Effector memory CD4-positive, alpha-beta T cell (primary cell): ENCODE data around the gene PARP15.
"Not testable (repeated sequence)": the region's sequence is repeated elsewhere in the genome, so short reads cannot be mapped to it uniquely, and the experiment has no call there.

Experiments used
- DNase-seq, 3 donors: peaks; one replicate each; pipeline ENCODE4 v3.0.0-alpha.2; 2020
- H3K27ac ChIP-seq: 2 replicates; pipeline ENCODE4 v1.7.0; 2013; ENCODE audit warnings: mild to moderate bottlenecking, low read length, moderate library complexity; ENCODE audit not compliant: insufficient read depth, poor library complexity, severe bottlenecking
- H3K27me3 ChIP-seq: replicated peaks from 2 replicates; pipeline ENCODE4 v1.7.0; 2013; ENCODE audit warnings: mild to moderate bottlenecking, low read length; ENCODE audit not compliant: insufficient read depth, control insufficient read depth, poor library complexity, severe bottlenecking
- H3K36me3 ChIP-seq: 2 replicates; pipeline ENCODE4 v1.7.0; 2013; ENCODE audit warnings: mild to moderate bottlenecking, low read length, moderate library complexity; ENCODE audit not compliant: control insufficient read depth, insufficient read depth
- H3K4me1 ChIP-seq: 2 replicates; pipeline ENCODE4 v1.7.0; 2013; ENCODE audit warnings: low read length, mild to moderate bottlenecking; ENCODE audit not compliant: control insufficient read depth, insufficient read depth, poor library complexity, severe bottlenecking
- H3K4me3 ChIP-seq: 2 replicates; pipeline ENCODE4 v1.7.0; 2013; ENCODE audit warnings: low read length, low read depth, mild to moderate bottlenecking; ENCODE audit not compliant: insufficient read depth, poor library complexity, severe bottlenecking
- H3K9me3 ChIP-seq: 2 replicates; pipeline ENCODE4 v1.7.0; 2013; ENCODE audit warnings: mild to moderate bottlenecking, low read length, moderate library complexity; ENCODE audit not compliant: control insufficient read depth

PARP15 gene

GRCh38 chr3:122568131-122568530 is 9.3 kb upstream of the PARP15 start:
- not testable (repeated sequence) for H3K27me3 ChIP-seq, H3K27ac ChIP-seq, DNase-seq, H3K4me3 ChIP-seq, H3K9me3 ChIP-seq
- Histone ChIP-seq H3K4me1 (peaks cover 29% of the 10 kb centered on the region), H3K36me3 (peaks cover 44% of the 10 kb centered on the region)

- no peak overlapping the region for H3K27ac ChIP-seq
- H3K4me3 ChIP-seq: no peak overlapping the region
- no peak for DNase-seq
- H3K4me1 ChIP-seq: peaks cover 24% of the 10 kb centered on the region
- peaks cover 46% of the 10 kb centered on the region for H3K36me3 ChIP-seq
- no peaks in the 10 kb centered on the region for H3K9me3 ChIP-seq
- no peaks in the 10 kb centered on the region for H3K27me3 ChIP-seq
These were observed 8.7 kb upstream of the PARP15 start for GRCh38 chr3:122568755-122569154.

GRCh38 chr3:122572940-122573412 is 4.5 kb upstream of the PARP15 start:
- Histone ChIP-seq H3K27me3 (no peaks in the 10 kb centered on the region), H3K4me3 (no peak overlapping the region), H3K4me1 (peaks cover 14% of the 10 kb centered on the region), H3K36me3 (peaks cover 27% of the 10 kb centered on the region), H3K27ac (no peak overlapping the region), H3K9me3 (no peaks in the 10 kb centered on the region)
- DNase-seq: no peak

- DNase-seq: no peak
- Histone ChIP-seq H3K4me1 (peaks cover 7% of the 10 kb centered on the region), H3K27ac (no peak overlapping the region), H3K27me3 (no peaks in the 10 kb centered on the region), H3K36me3 (peaks cover 9% of the 10 kb centered on the region), H3K9me3 (no peaks in the 10 kb centered on the region), H3K4me3 (no peak overlapping the region)
These were observed 1.1 kb upstream of the PARP15 start for GRCh38 chr3:122576174-122576940.

- DNase-seq: no peak
- peak overlapping the region; percentile 69 for H3K4me3 ChIP-seq
- no peaks in the 10 kb centered on the region for H3K27me3 ChIP-seq
- peak overlapping the region; percentile 66 for H3K27ac ChIP-seq
- peaks cover 3% of the 10 kb centered on the region for H3K36me3 ChIP-seq
- peaks cover 5% of the 10 kb centered on the region for H3K4me1 ChIP-seq
- no peaks in the 10 kb centered on the region for H3K9me3 ChIP-seq
These were observed 755 bp downstream of the PARP15 start for GRCh38 chr3:122578069-122578740.

GRCh38 chr3:122580470-122580869 is 3.0 kb downstream of the PARP15 start:
- DNase-seq: no peak
- Histone ChIP-seq H3K36me3 (peaks cover 10% of the 10 kb centered on the region), H3K27ac (no peak overlapping the region), H3K4me3 (no peak overlapping the region), H3K4me1 (peaks cover 4% of the 10 kb centered on the region), H3K9me3 (no peaks in the 10 kb centered on the region), H3K27me3 (no peaks in the 10 kb centered on the region)

GRCh38 chr3:122581622-122582021 is 4.2 kb downstream of the PARP15 start:
- Histone ChIP-seq H3K36me3 (peaks cover 10% of the 10 kb centered on the region), H3K27me3 (no peaks in the 10 kb centered on the region), H3K9me3 (no peaks in the 10 kb centered on the region), H3K4me1 (peaks cover 2% of the 10 kb centered on the region), H3K4me3 (no peak overlapping the region), H3K27ac (no peak overlapping the region)
- no peak for DNase-seq

- no peak overlapping the region for H3K27ac ChIP-seq
- no peak for DNase-seq
These were observed 4.9 kb downstream of the PARP15 start for GRCh38 chr3:122582390-122582789.

GRCh38 chr3:122586098-122586497 is 8.6 kb downstream of the PARP15 start:
- no peak for DNase-seq
- Histone ChIP-seq H3K27ac (no peak overlapping the region), H3K9me3 (no peaks in the 10 kb centered on the region)

More at GRCh38 chr3:122582390-122582789, 4.9 kb downstream of the PARP15 start:
- Histone ChIP-seq H3K36me3 (peaks cover 10% of the 10 kb centered on the region), H3K27me3 (no peaks in the 10 kb centered on the region), H3K9me3 (no peaks in the 10 kb centered on the region), H3K4me1 (no peaks in the 10 kb centered on the region), H3K4me3 (no peak overlapping the region)

More at GRCh38 chr3:122586098-122586497, 8.6 kb downstream of the PARP15 start:
- no peak overlapping the region for H3K4me3 ChIP-seq
- H3K27me3 ChIP-seq: no peaks in the 10 kb centered on the region
- H3K36me3 ChIP-seq: peaks cover 10% of the 10 kb centered on the region
- no peaks in the 10 kb centered on the region for H3K4me1 ChIP-seq
